ENCODE results near the gene TUBA1A. TPM values are rescaled to one million over a fixed set of nuclear protein-coding genes. Genes with fewer than 3 reads are reported as not detected.

Gene TUBA1A
- total RNA-seq, 4 donors from 2014 or later: 51.6 to 213 (median 132) TPM

- no peak for TF ChIP-seq CTCF (IDR thresholded peaks at IDR 0.05; ENCODE audit: low read depth)
These were observed 30.6 kb upstream of the TUBA1A start for GRCh38 chr12:49219417-49220026.

GRCh38 chr12:49212572-49212971 is 23.7 kb upstream of the TUBA1A start:
- TF ChIP-seq CTCF (IDR thresholded peaks at IDR 0.05; ENCODE audit: low read depth): no peak

GRCh38 chr12:49208676-49209075 is 19.8 kb upstream of the TUBA1A start:
- TF ChIP-seq CTCF (IDR thresholded peaks at IDR 0.05; ENCODE audit: low read depth): no peak

- TF ChIP-seq CTCF (IDR thresholded peaks at IDR 0.05; ENCODE audit: low read depth): no peak
These were observed 19.3 kb upstream of the TUBA1A start for GRCh38 chr12:49208146-49208545.

GRCh38 chr12:49206389-49206788 is 17.5 kb upstream of the TUBA1A start:
- no peak for TF ChIP-seq CTCF (IDR thresholded peaks at IDR 0.05; ENCODE audit: low read depth)

GRCh38 chr12:49201595-49202295 is 12.9 kb upstream of the TUBA1A start:
- no peak for TF ChIP-seq CTCF (IDR thresholded peaks at IDR 0.05; ENCODE audit: low read depth)

- no peak for TF ChIP-seq CTCF (IDR thresholded peaks at IDR 0.05; ENCODE audit: low read depth)
These were observed 12.2 kb upstream of the TUBA1A start for GRCh38 chr12:49200919-49201594.

Measured in subcutaneous adipose tissue (tissue), 4 donors.